NCI-H2227 (cell line): Measurements from ENCODE around the gene APBB2.

ENCODE experiments used
- DNase-seq: peaks from one replicate; lab custom pipeline; 2025; ENCODE audit not compliant: unreplicated experiment; lab: John Stamatoyannopoulos, UW

The APBB2 gene

DNA sequence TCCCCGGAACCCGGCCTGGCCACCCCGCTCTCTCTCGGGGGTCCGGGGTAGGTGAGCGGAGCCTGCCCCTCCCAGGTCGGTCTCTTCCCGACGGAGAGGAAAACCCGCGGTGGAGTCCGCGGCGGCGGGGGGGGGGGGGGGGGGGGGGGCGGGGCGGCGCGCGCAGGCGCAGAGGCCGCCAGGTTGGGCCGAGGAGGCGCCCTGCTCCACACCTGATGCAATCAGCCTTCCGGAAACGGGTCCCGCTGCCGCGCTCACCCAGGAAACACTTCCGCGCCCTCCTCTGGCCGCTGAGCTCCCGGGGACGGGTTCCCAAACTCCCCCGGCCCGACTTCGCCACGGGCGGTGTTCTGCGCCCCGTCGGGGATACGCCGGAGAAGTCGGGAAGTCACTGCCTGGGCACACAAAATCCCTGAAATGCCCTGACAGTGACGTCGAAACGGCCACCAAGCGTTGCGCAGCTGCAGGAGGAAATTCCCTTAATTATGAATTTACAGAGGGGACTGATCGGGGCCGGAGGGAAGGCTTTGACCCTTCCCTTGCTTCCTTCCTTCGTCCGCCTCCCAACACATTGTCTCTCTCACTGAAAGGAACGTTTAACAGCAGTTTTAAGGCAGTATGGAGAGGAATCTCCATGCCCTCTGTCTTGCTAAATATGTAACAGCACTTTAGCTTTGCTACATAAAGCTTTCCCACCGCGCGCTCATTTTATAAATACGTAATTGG is 2.1 kb upstream of the APBB2 start:
- DNase-seq: peak; percentile 86

DNA sequence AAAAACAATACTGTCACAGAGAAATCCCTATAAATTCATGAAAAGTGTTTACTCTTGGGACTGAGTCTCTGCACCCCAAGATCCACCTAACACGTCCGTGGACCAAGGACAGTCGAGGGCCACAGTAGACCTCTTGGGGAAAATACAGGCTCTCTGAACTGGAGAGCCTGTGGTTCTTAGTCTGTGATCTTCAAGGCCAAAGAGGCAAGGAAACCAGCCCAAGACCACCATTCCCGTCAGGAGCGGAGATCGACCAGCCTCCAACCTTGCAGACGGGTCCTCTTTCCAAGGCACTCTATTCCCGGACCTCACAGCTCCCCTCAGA is 1.6 kb upstream of the APBB2 start:
- no peak for DNase-seq

DNA sequence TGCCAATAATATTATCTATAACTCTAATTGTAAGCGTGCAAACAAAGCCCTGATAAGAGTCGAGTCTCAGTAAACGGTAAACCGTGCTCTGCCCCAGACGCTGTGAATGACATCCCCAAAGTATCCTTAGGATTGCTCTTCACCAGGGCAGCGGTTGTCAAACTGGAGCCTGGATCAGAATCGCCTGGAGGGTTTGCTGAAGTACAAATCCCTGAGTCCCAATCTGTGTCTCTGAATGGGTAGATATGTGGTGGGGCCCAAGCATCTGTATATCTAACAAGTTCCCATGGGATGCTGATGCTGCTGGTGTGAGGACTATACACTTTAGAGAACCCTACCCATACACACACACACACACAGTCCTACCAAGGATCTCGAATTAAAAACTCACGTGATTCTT is 813 bp upstream of the APBB2 start:
- DNase-seq: no peak

DNA sequence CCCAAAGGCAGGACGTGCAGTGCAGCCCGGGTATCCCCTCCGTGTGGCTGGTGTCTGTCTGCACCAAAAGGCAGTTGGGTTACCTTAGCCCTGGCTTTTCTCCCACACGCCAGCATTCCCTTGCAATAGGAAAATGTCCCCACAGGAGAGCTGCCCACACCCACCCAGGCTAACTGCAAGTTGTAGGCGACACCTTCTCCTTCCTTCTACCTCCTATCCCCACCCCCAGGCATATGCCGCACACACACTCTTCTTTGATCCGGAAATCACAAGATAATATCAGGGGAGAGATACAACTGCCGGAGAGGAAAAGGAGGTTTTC is 444 bp upstream of the APBB2 start:
- no peak for DNase-seq

DNA sequence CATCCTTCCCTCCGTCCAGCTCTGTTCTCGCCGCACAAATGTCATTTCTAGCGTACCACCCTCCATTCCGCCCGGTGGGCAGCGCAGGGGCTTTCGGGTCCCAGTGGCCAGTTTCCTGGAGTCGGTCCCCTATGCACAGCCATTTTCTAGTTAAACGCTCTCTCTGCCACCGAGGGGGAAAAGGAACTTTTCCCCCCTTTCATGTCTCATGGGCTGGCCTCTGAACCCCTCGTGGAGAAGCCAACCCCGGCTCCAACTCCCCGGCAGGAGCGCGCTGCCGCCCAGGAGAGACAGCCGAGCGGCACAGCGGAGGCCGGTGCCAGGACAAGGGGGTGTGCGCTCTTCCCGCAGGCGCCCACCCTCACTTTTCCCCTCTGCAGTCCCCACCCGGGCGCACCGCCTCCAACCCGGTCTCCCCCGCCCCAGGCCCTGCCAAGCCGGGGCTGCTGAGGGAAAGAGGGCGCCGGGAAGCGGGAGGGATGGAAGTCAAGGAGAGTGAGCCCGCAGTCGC is 662 bp downstream of the APBB2 start:
- DNase-seq: peak; percentile 41

GRCh38 chr4:41212616-41213203 is 1.6 kb downstream of the APBB2 start:
- peak; percentile 14 for DNase-seq

- DNase-seq: no peak
Observed at GRCh38 chr4:41211951-41212615, 2.3 kb downstream of the APBB2 start.

DNA sequence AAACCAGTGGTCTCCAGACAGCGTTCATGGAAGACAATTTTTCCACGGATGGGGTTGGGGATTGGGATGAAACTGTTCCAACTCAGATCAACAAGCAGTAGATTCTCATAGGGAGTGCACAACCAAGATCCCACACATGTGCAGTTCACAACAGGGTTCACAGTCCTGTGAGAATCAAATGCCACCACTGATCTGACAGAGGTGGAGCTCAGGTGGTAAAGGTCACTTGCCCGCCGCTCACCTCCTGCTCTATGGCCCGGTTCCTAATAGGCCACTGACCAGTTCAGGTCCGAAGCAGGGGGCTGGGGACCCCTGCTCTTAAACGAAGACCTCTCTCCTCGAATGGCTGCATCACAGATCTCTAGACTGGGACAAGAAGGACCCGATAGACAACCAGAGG is 4.4 kb downstream of the APBB2 start:
- DNase-seq: no peak

GRCh38 chr4:41209187-41209586 is 5.2 kb downstream of the APBB2 start:
- no peak for DNase-seq

DNA sequence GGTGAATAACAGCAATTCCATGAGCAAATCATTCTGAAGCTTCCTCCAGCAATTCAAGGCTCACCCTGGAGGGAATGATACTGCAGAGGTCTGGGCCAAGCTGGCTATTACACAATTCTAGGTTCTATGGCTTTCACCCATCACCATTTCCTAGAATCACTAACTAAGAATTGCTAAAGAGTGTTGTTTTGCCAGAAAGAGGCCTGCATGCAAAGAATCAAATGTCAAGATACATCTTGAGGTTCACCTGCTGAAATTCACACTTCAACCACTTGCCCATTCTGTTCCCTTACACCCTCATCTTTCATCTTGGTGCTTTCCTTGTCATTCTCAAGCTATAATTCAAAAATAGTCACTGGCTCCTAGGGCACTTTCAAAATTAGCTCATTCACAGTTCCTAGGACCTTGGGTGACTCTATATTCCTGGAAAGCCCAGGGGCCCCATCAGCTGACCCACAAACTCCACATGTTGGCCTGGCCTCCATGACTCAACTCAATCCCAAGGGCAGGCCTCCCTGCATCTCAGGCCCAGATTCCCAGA is 7.0 kb downstream of the APBB2 start:
- no peak for DNase-seq

DNA sequence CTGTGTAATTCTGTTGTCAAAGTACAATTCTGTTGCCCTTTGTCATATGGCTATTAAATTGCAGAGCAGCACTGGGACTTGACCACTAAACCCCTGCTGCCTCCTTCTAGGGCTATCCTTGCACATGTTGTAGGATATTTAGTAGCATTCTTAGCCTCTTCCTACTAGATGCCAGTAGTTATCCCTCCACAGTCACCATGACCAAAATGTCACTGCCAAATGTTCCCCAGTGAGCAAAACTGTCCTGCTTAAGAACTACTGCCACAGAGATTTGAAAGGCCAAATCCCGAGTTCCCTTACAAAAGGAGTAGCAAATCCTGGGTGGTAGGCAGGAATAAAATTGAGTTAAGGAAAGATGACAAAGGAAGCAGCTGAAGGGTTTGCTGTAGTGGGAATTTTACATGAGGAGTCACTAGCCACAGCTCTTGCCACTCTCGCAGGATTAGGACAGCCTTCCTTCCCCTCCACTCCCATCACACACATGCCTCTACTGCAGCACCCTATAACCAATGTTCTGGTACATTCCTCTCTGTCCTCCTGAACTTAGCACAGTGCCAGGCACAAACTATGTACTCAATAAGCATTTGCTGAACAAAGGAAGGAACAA is 8.4 kb downstream of the APBB2 start:
- no peak for DNase-seq

DNA sequence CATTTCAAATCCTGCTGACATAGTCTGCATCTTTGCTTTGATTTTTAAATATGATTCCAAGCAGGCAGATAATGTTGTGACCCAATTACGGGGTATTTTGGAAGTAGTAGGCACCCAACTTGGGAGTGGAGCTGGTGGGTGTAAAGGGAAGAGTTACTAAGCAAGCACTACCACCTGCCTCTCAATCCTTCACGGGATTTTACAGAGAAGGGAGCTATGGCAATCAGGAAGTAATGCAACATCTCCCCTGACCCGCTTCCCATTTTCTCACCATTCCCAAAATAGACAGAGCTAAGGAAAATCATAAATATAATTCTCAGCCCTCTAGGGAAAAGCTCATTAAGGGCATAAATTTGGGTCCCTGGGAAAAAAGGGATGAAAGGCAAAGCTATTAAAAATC is 9.2 kb downstream of the APBB2 start:
- no peak for DNase-seq

DNA sequence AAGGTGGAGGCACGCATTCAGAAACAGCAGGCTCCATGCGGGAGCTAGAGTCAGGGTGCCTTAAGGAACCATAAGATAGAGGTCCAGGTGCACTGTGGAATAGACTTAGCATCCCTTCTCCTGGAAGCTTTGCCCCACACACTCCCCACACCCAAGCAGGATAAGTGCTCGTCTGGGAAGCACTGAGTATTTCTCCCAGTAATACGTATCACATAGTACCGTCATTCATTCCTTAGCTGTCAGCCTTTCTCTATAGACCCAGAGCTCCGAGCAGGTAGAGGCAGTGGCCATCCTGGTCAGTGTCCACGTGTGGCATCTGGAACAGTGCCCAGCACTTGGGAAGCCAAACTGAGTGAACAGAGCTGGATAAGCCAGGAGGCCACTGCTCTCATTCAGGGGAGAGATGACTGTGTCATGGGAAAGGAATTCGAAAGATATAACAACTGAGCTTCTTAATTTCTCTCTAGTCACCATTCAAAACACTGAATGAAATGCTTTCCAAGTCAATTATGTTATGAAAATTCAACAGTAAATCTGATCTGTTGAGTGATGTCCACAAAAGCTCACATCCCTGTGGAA is 9.9 kb downstream of the APBB2 start:
- no peak for DNase-seq

DNA sequence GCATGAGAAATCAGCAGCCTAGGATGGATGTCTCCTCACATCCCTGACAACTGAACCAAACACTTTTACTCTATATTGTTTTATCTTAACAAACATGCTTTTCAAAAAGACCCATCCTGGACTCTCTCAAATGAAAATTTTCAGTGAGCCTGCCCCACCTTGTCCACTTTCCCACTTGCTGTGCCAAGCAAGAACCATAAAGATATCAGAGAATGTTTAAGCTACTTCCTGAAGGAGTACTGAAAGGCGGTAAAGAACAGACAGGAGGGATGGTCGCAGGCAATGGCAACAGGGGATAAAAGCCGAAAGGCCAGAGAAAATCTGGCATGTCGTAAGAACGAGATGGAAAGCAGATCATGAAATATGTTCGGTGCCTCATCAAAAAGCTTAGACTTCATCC is 10.5 kb downstream of the APBB2 start:
- no peak for DNase-seq

DNA sequence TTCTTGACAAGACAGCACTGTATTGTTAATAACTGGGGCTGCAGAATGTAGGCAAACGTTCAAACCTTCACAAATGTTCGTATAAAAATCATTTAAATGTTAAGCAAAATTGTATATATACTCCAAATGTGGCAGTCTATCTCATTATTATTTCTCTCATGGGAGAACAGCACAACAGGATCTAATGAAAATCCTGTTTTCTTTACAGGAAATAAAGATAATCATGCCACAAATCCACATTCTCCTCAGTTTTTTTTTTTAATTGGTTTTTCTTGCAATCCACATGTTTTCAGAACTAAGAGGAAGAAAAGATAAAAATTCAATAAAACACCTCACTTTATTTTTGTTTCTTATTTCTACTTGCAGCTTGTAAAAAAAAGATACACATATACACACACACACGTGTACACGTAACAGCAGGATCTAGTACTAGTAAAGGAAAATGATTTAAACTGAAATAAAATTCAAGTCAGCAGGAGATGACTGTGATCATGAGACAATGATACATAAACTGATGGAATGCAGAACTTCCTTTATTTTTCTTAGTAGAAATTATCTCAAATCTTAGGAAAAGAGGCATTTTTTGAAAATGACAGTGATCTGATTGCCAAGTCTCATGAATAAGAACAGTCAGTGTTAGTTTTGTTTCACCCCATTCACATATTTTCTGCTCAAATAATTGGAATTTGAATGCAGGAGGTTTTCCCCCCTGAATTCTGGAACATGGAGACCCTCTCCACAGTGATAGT is 11.3 kb downstream of the APBB2 start:
- no peak for DNase-seq

GRCh38 chr4:41202356-41202755 is 12.0 kb downstream of the APBB2 start:
- no peak for DNase-seq

DNA sequence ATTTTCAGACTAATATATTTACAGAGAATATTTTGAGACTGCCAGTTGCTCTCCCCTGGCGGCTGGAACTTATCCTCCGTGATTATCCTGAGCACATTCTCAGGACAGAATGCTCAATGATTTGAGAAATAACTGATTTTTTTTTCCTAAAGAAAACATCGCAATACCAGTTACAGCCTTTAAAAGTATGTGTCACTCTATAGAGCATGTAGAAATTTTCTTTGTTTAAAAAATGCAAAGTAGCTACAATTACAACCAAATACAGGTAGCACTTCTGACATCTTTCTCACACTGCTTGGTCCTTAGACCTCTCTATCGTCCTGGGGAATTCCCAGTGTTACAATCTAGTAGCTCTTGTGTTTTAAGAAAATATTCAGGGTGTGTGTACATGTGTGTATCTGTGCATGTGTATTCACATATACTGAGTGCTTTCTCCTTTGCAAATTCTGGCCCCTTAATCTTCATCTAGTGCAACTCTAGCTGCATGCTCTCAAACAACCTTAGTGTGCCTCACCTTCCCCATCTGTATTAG is 13.8 kb downstream of the APBB2 start:
- no peak for DNase-seq

GRCh38 chr4:41199788-41200187 is 14.6 kb downstream of the APBB2 start:
- no peak for DNase-seq

DNA sequence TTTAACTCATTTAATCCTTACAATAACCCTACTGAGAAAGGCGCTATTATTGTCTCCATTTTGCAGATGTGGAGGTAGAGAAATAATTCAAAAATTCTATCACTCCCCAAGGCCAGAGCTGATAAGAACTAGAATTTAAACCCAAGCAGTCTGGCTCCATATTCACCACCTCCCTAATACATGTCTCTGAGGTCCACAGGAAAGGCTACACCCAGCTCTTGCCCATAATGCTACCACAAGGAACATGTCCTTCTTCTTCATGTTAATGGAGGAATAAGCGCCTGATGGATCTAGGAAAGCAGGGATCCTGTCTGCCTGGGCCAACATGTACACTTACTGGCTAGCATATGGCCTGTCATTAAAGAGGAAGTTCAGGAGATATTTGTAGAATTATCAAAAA is 16.3 kb downstream of the APBB2 start:
- DNase-seq: no peak

GRCh38 chr4:41197495-41197894 is 16.8 kb downstream of the APBB2 start:
- no peak for DNase-seq
